Mesenchymal stem cell (in vitro differentiated cells and primary cell): ENCODE measurements around the gene COL4A2.

Source experiments
- DNase-seq: peaks from one replicate; pipeline ENCODE4 v3.0.0-alpha.2; 2013
- H2AFZ ChIP-seq: one replicate; pipeline ENCODE4 v1.6.1; 2013; ENCODE audit warnings: low read depth, mild to moderate bottlenecking, control low read depth, inconsistent platforms, low read length, moderate library complexity
- H2AK5ac ChIP-seq: 2 replicates; pipeline ENCODE4 v1.6.1; 2013; ENCODE audit warnings: low read length, moderate library complexity, mild to moderate bottlenecking, inconsistent platforms; ENCODE audit not compliant: severe bottlenecking
- H2BK120ac ChIP-seq: one replicate; pipeline ENCODE4 v1.6.1; 2013; ENCODE audit warnings: low read depth, mild to moderate bottlenecking, inconsistent platforms, low read length, moderate library complexity
- H2BK12ac ChIP-seq, 2 experiments: one replicate each; pipeline ENCODE4 v1.6.1; 2013; ENCODE audit warnings: inconsistent platforms in 2 of 2, low read length in 2 of 2, mild to moderate bottlenecking in 2 of 2, moderate library complexity in 2 of 2, control low read depth in 1 of 2
- H2BK15ac ChIP-seq: one replicate; pipeline ENCODE4 v1.6.1; 2013; ENCODE audit warnings: mild to moderate bottlenecking, low read depth, inconsistent platforms; ENCODE audit not compliant: poor library complexity, severe bottlenecking
- H2BK5ac ChIP-seq: 2 replicates; pipeline ENCODE4 v1.6.1; 2013; ENCODE audit warnings: low read depth, mild to moderate bottlenecking, low read length, control low read depth, inconsistent platforms; ENCODE audit not compliant: poor library complexity, severe bottlenecking
- H3K14ac ChIP-seq, 2 experiments: one replicate each; pipeline ENCODE4 v1.6.1; 2013; ENCODE audit warnings: inconsistent platforms in 2 of 2, low read length in 2 of 2, control low read depth in 1 of 2, mild to moderate bottlenecking in 1 of 2, moderate library complexity in 1 of 2
- H3K18ac ChIP-seq, 2 experiments: one replicate each; pipeline ENCODE4 v1.6.1; 2013; ENCODE audit warnings: inconsistent platforms in 2 of 2, low read length in 2 of 2, control low read depth in 1 of 2, low read depth in 1 of 2, mild to moderate bottlenecking in 1 of 2
- H3K23ac ChIP-seq, 2 experiments: one replicate each; pipeline ENCODE4 v1.6.1; 2013; ENCODE audit warnings: inconsistent platforms in 2 of 2, low read length in 2 of 2, mild to moderate bottlenecking in 2 of 2, moderate library complexity in 2 of 2, control low read depth in 1 of 2
- H3K27ac ChIP-seq: 2 replicates; pipeline ENCODE4 v1.5.1; 2013; ENCODE audit warnings: mild to moderate bottlenecking, moderate library complexity, low read length, control low read depth, inconsistent platforms; ENCODE audit not compliant: poor library complexity, severe bottlenecking
- H3K27me3 ChIP-seq, 2 experiments: 2 replicates each; pipeline versions ENCODE4 v1.6.1 to v1.7.0; 2013; ENCODE audit warnings: low read length in 2 of 2, mild to moderate bottlenecking in 2 of 2, moderate library complexity in 2 of 2, control low read depth in 1 of 2, inconsistent platforms in 1 of 2; ENCODE audit not compliant: control insufficient read depth in 1 of 2, insufficient read depth in 1 of 2
- H3K36me3 ChIP-seq, 2 experiments: 2 replicates each; pipeline versions ENCODE4 v1.6.1 to v1.7.0; 2013; ENCODE audit warnings: low read length in 2 of 2, control low read depth in 1 of 2, inconsistent platforms in 1 of 2, low read depth in 1 of 2, mild to moderate bottlenecking in 1 of 2; ENCODE audit not compliant: insufficient read depth in 2 of 2, control insufficient read depth in 1 of 2
- H3K4ac ChIP-seq, 2 experiments: one replicate each; pipeline ENCODE4 v1.6.1; 2013; ENCODE audit warnings: inconsistent platforms in 2 of 2, low read length in 2 of 2, mild to moderate bottlenecking in 2 of 2, moderate library complexity in 2 of 2, control low read depth in 1 of 2, low read depth in 1 of 2
- H3K4me1 ChIP-seq: 2 replicates; pipeline ENCODE4 v1.6.1; 2013; ENCODE audit warnings: low read depth, low read length, control low read depth; ENCODE audit not compliant: control insufficient read depth, insufficient read depth
- H3K4me2 ChIP-seq: 2 replicates; pipeline ENCODE4 v1.6.1; 2013; ENCODE audit warnings: low read length, mild to moderate bottlenecking, inconsistent platforms; ENCODE audit not compliant: poor library complexity, severe bottlenecking
- H3K4me3 ChIP-seq, 2 experiments: 2 replicates each; pipeline versions ENCODE4 v1.5.1 to v1.7.0; 2013; ENCODE audit warnings: low read length in 2 of 2, mild to moderate bottlenecking in 2 of 2, control low read depth in 1 of 2, low read depth in 1 of 2; ENCODE audit not compliant: insufficient read depth in 1 of 2
- H3K79me1 ChIP-seq: replicated peaks from 2 replicates; pipeline ENCODE4 v1.6.1; 2013; ENCODE audit warnings: mild to moderate bottlenecking, control low read depth, low read length, inconsistent platforms; ENCODE audit not compliant: poor library complexity, severe bottlenecking
- H3K9ac ChIP-seq: 2 replicates; pipeline ENCODE4 v1.7.0; 2013; ENCODE audit warnings: mild to moderate bottlenecking, low read length, moderate library complexity
- H3K9me3 ChIP-seq: 2 replicates; pipeline ENCODE4 v1.7.0; 2013; ENCODE audit warnings: mild to moderate bottlenecking, low read length; ENCODE audit not compliant: control insufficient read depth
- H4K8ac ChIP-seq: one replicate; pipeline ENCODE4 v1.6.1; 2013; ENCODE audit warnings: inconsistent platforms, mild to moderate bottlenecking, low read length, moderate library complexity
- H4K91ac ChIP-seq: one replicate; pipeline ENCODE4 v1.6.1; 2013; ENCODE audit warnings: mild to moderate bottlenecking, low read length, inconsistent platforms
- WGBS: methylation state at CpG from one replicate; pipeline ENCODE4 v1.1.7; 2013; ENCODE audit warnings: mixed read lengths; 5-methylcytosine and 5-hydroxymethylcytosine counted together

COL4A2 gene

DNA sequence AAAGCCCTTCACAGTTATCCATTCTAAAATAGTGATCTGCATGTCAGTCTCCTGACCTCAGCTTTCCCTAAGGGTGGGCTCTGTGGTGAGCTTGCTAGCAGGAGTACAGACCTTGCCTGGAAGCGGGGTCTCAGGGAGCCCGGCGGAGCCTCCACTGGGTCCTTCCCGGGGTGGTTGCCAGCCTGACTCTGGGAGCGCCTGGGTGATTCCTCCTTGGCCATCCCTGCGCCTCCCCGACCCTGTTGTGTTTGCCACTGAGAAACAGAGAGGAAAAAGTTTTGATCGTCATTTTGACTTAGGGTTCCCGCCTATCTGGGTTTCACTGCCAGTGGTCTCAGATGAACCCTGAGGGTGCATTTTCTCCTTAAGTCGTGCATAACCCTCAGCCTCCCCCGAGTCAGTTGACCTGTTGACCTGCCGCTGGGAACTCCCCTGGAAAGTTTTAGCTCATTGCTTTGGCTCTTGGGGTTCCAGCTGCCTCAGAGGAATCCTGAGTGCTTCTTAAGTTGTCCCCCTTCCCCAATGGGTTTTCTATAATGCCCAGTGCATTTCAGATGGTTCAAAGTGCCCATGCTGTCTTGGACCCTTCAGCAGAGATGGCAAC is 136.6 kb downstream of the COL4A2 start:
- peak overlapping the region; percentile 35 to 63 for H3K18ac ChIP-seq
- peak; percentile 65 for DNase-seq
- no peak overlapping the region for H4K91ac ChIP-seq
- H3K4me2 ChIP-seq: peak overlapping the region; percentile 17
- H4K8ac ChIP-seq: peak overlapping the region; percentile 70
- H2AFZ ChIP-seq: no peak overlapping the region
- H2BK12ac ChIP-seq: peak overlapping the region; percentile 33 to 80
- 88% methylated on average over 12 of the region's 12 CpGs for WGBS
- peak overlapping the region; percentile 42 for H2AK5ac ChIP-seq
- H3K4me1 ChIP-seq: peaks cover 41% of the 10 kb centered on the region
- H3K36me3 ChIP-seq: peaks cover 31 to 50% of the 10 kb centered on the region in 2 experiments
- no peak overlapping the region for H3K4me3 ChIP-seq
- H3K23ac ChIP-seq: no peak overlapping the region
- no peaks in the 10 kb centered on the region for H3K9me3 ChIP-seq
- H3K27ac ChIP-seq: peak overlapping the region; percentile 83
- peak overlapping the region; percentile 44 for H3K9ac ChIP-seq
- no peaks in the 10 kb centered on the region for H3K27me3 ChIP-seq
- H3K4ac ChIP-seq: no peak overlapping the region
- peaks cover 8% of the 10 kb centered on the region for H3K79me1 ChIP-seq
- peak overlapping the region; percentile 60 for H2BK5ac ChIP-seq
- H2BK120ac ChIP-seq: no peak overlapping the region
- peak overlapping the region; percentile 39 for H2BK15ac ChIP-seq
- no peak overlapping the region for H3K14ac ChIP-seq

DNA sequence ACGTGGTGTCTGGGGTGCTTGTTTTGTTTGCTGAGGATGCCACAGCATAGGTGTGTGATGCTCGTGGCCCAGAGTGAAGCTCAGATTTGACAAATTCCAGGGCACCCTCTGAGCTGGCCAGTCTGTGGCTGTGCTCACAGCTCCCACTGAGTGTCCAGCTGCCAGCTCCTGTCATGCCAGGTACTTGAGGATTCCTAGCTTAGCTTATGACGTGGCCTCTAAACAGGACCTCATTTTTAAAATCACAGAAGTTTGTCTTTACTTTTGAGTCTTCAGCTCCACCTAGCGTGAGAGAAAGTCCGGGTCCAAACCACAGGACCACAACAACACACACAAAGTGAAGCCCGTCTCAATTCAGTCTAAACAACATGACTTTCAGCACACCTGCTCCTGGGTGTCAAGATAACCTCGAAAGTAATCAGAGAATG is 137.2 kb downstream of the COL4A2 start:
- no peak overlapping the region for H2BK15ac ChIP-seq
- H2BK5ac ChIP-seq: peak overlapping the region; percentile 39
- H3K23ac ChIP-seq: no peak overlapping the region
- peaks cover 27 to 49% of the 10 kb centered on the region in 2 experiments for H3K36me3 ChIP-seq
- DNase-seq: peak; percentile 59
- H4K8ac ChIP-seq: peak overlapping the region; percentile 70
- 79% methylated on average over 7 of the region's 7 CpGs for WGBS
- H3K4me2 ChIP-seq: no peak overlapping the region
- H3K79me1 ChIP-seq: peaks cover 8% of the 10 kb centered on the region
- no peaks in the 10 kb centered on the region for H3K9me3 ChIP-seq
- H3K27me3 ChIP-seq: no peaks in the 10 kb centered on the region
- peak overlapping the region; percentile 83 for H3K27ac ChIP-seq
- peak overlapping the region; percentile 33 to 80 for H2BK12ac ChIP-seq
- peak overlapping the region; percentile 35 to 63 for H3K18ac ChIP-seq
- H3K4me3 ChIP-seq: no peak overlapping the region
- peak overlapping the region in 1 of 2 experiments; percentile 48 for H3K4ac ChIP-seq
- H2AK5ac ChIP-seq: peak overlapping the region; percentile 42
- no peak overlapping the region for H2AFZ ChIP-seq
- no peak overlapping the region for H2BK120ac ChIP-seq
- H4K91ac ChIP-seq: no peak overlapping the region
- H3K4me1 ChIP-seq: peaks cover 45% of the 10 kb centered on the region
- no peak overlapping the region for H3K9ac ChIP-seq
- H3K14ac ChIP-seq: no peak overlapping the region

DNA sequence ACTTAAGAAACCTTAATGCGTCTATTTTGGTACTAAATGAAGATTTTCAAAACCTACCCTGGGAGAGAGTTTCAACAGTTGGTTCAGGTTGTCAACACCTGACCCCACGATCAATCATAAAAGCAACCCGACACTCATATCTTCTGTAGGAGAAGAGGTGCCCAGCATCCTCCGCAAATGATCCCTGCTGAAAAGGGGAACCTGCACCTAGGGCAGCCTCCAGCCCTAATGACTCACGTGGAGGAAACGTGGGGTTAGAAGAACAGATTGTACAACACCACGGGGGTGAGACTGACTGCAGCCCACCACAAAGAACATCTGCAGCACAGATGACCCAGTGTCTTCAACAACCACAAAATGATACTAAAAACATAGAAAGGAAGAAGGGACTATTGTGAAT is 138.1 kb downstream of the COL4A2 start:
- DNase-seq: peak; percentile 45
- Histone ChIP-seq H3K27me3 (no peaks in the 10 kb centered on the region), H2AFZ (no peak overlapping the region), H3K18ac (peak overlapping the region in 1 of 2 experiments; percentile 41), H3K23ac (no peak overlapping the region), H3K4me1 (peaks cover 49% of the 10 kb centered on the region), H3K14ac (no peak overlapping the region), H2BK120ac (no peak overlapping the region), H2BK15ac (no peak overlapping the region), H3K27ac (peak overlapping the region; percentile 53), H4K8ac (no peak overlapping the region), H3K36me3 (peaks cover 30 to 53% of the 10 kb centered on the region in 2 experiments), H3K9me3 (no peaks in the 10 kb centered on the region), H3K4me3 (no peak overlapping the region), H3K79me1 (peaks cover 16% of the 10 kb centered on the region), H2BK12ac (peak overlapping the region in 1 of 2 experiments; percentile 38), H3K4me2 (no peak overlapping the region), H3K9ac (no peak overlapping the region), H4K91ac (no peak overlapping the region), H2BK5ac (no peak overlapping the region), H3K4ac (no peak overlapping the region), H2AK5ac (peak overlapping the region; percentile 84)
- 68% methylated on average over 5 of the region's 7 CpGs for WGBS

DNA sequence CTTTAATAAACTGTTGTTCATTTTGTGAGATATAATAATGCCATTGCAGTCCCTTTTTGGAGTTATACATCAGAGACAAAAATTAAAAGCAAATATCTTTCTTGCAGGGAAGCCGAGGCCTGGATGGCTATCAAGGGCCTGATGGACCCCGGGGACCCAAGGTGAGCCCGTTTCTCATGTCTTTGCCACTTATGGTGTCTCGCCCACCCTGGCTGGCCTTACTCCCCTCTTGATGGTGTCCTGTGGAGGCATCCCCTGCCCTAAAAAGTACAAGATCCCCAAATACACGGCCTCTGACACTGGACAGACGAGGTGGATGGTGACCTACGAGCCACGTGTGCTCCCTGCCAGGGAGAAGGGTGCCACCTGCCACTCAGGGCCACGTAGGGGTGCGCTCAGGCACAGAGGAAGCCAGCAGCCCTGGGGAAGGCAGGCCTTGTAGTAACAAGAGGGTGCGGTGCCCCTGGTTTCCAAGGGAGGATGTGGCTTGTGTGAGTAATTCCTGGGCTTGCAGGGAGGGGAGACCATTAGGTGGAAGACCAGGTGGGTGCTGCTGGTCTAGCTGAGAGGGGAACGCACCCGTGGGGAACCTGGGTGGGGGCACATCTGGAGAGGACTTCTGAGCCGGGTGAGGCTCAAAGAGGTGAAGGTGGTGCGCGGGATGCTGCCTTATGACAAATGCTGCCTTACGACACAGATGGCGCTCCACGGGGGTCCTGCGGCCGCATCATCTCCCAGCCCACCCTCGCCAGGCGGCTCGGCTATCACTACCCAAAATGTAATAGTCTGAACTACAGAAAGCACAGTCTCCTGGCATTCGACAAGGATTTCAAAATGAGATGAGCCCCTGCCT is 138.9 kb downstream of the COL4A2 start:
- peaks cover 15% of the 10 kb centered on the region for H3K79me1 ChIP-seq
- peak overlapping the region; percentile 45 for H4K8ac ChIP-seq
- H3K27ac ChIP-seq: peak overlapping the region; percentile 53

More for the DNA sequence above, 138.9 kb downstream of the COL4A2 start:
- H3K4me2 ChIP-seq: no peak overlapping the region
- peak overlapping the region in 1 of 2 experiments; percentile 54 for H3K18ac ChIP-seq
- WGBS: 88% methylated on average over 25 of the region's 25 CpGs
- no peaks in the 10 kb centered on the region for H3K9me3 ChIP-seq
- H2BK120ac ChIP-seq: no peak overlapping the region
- peak overlapping the region; percentile 10 for H2BK5ac ChIP-seq
- peak overlapping the region in 1 of 2 experiments; percentile 40 for H3K4ac ChIP-seq
- H3K27me3 ChIP-seq: no peaks in the 10 kb centered on the region
- no peak for DNase-seq
- H4K91ac ChIP-seq: peak overlapping the region; percentile 85
- H2AK5ac ChIP-seq: peak overlapping the region; percentile 93
- peak overlapping the region in 1 of 2 experiments; percentile 51 for H2BK12ac ChIP-seq
- no peak overlapping the region for H2AFZ ChIP-seq
- H3K4me1 ChIP-seq: peaks cover 51% of the 10 kb centered on the region
- H3K9ac ChIP-seq: no peak overlapping the region
- H3K14ac ChIP-seq: peak overlapping the region in 1 of 2 experiments; percentile 89
- peaks cover 31 to 53% of the 10 kb centered on the region in 2 experiments for H3K36me3 ChIP-seq
- peak overlapping the region in 1 of 2 experiments; percentile 32 for H3K23ac ChIP-seq
- no peak overlapping the region for H2BK15ac ChIP-seq
- no peak overlapping the region for H3K4me3 ChIP-seq
